Stimulated activated CD4-positive, alpha-beta T cell treated with anti-CD3 and anti-CD28 coated beads, Interleukin-1b, Interleukin-23, amount 100 ng/mL, for 1 hour (primary cell): Measurements from ENCODE around the gene RBM10.

ENCODE experiments used
- DNase-seq, 2 donors: peaks; one replicate each; pipeline ENCODE4 v3.0.0-alpha.2; 2020; ENCODE audit warnings: low read depth in 2 of 2

Gene RBM10

GRCh38 chrX:47235691-47236103 lies 90.7 kb downstream of the RBM10 start:
- no peak for DNase-seq
